HUES6 (cell line): ENCODE measurements around the gene SERTAD2.

Experiments used
- H3K27ac ChIP-seq: 2 replicates; pipeline ENCODE4 v1.7.0; 2013; ENCODE audit warnings: low read depth, mild to moderate bottlenecking, low read length, inconsistent platforms
- H3K27me3 ChIP-seq: 2 replicates; pipeline ENCODE4 v1.6.1; 2013; ENCODE audit warnings: low read length; ENCODE audit not compliant: control insufficient read depth, insufficient read depth
- H3K36me3 ChIP-seq: 2 replicates; pipeline ENCODE4 v1.6.1; 2013; ENCODE audit warnings: low read length; ENCODE audit not compliant: control insufficient read depth, insufficient read depth
- H3K4me1 ChIP-seq: 2 replicates; pipeline ENCODE4 v1.6.1; 2013; ENCODE audit warnings: low read length; ENCODE audit not compliant: control insufficient read depth, insufficient read depth
- H3K4me3 ChIP-seq: 2 replicates; pipeline ENCODE4 v1.5.1; 2013; ENCODE audit warnings: low read depth, low read length
- H3K9ac ChIP-seq: one replicate; pipeline ENCODE4 v1.6.1; 2013; ENCODE audit warnings: mild to moderate bottlenecking, low read length
- H3K9me3 ChIP-seq: 2 replicates; pipeline ENCODE4 v1.6.1; 2013; ENCODE audit warnings: low read depth, low read length; ENCODE audit not compliant: control insufficient read depth, insufficient read depth

SERTAD2 gene

DNA sequence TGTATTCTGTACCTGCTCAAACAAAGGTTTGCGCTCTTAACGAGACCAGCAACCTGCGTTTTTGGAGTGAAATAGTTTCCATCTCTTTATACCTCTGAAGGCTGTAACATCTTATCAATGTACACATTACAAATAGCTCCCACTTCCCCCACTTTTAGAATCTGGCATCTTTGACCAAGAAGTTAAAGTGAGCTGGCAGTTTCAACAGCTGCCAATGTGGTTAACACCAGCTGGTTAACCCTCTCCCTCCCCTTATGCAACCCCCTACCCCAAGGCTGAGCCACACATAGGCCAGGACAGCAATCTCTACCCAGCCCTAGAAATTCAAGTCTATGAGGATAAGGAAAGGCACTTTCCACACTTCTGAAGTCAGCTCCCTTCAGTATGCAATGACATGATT, 2.2 kb upstream of the SERTAD2 start:
- Histone ChIP-seq H3K27me3 (peaks cover 23% of the 10 kb centered on the region), H3K36me3 (no peaks in the 10 kb centered on the region), H3K9ac (no peak overlapping the region), H3K4me1 (peaks cover 21% of the 10 kb centered on the region), H3K4me3 (no peak overlapping the region), H3K27ac (no peak overlapping the region), H3K9me3 (no peaks in the 10 kb centered on the region)

DNA sequence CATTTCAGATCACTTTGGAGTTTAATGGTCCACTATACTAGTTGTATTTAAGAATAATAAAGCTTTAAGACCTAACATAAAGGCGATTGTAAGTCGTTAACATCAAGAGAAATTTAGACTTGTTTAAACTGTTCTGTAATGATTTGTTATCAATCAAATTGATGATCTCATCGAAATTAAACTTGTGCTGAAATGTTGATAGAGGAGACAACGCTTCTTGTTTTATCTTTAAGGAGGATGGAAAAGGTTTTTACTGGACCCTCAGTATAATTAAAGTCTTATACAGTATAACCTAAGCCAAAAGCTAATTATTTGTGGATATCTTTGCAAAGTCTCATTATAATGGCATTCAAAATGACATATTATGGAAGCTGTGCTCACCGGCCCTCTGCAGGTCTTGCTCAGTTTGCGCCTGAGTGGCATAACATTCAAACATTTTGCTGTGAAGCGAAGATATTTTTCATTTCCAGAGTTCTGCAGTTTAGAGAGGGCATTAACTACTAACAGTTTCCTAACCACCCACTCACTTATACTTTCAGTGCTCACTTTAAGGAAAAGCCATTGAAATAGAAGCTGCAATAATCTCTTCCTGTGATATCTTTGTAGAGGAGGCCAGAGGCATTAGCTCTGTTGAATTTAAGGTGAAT, 1.4 kb upstream of the SERTAD2 start:
- no peak overlapping the region for H3K27ac ChIP-seq
- H3K9ac ChIP-seq, result peak overlapping the region; percentile 89

DNA sequence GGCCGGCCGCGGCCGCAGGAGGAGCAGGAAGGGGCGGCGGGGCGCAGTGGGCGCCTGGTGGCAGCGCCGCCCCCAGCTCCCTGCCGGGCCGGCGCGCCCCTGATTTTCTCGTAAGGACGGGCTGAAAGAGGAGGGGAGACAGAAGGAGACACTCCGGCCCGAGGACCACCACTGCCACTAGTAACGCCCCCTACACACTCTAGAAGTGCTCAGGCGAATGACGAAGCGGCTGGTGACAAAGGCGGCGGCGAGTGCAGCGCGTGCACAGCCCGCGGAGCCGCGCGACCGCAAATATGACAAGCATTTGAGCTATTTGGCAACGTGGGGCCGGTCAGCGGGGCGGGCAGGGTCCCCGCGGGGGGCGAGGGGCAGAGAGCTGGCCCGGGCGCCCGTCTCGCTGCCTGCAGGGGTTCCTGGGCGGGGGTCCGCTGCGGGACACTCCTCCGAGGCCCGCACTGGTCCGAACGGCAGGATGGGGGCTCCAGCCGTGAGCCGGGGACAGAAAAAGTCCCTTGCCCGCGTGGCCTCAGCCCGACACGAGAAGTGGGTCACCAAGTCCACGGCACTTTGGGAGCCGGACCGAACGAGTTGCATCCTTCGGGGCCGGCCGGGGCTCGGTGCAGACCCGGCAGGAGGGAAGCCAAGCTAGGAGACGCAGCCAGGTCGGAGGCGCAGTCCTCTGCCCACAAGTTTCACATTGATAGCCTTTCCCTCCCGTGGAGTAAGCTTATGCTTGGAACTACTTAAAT, 524 bp upstream of the SERTAD2 start:
- Histone ChIP-seq H3K27ac (peak overlapping the region; percentile 76; the same call in 1 of the 2 replicates), H3K9me3 (no peaks in the 10 kb centered on the region), H3K36me3 (no peaks in the 10 kb centered on the region), H3K4me1 (peaks cover 34% of the 10 kb centered on the region), H3K9ac (peak overlapping the region; percentile 89), H3K27me3 (peaks cover 23% of the 10 kb centered on the region), H3K4me3 (peak overlapping the region; percentile 93)

More for the DNA sequence above, 1.4 kb upstream of the SERTAD2 start:
- Histone ChIP-seq H3K27me3 (peaks cover 23% of the 10 kb centered on the region), H3K36me3 (no peaks in the 10 kb centered on the region), H3K4me1 (peaks cover 26% of the 10 kb centered on the region), H3K9me3 (no peaks in the 10 kb centered on the region), H3K4me3 (peak overlapping the region; percentile 93)

DNA sequence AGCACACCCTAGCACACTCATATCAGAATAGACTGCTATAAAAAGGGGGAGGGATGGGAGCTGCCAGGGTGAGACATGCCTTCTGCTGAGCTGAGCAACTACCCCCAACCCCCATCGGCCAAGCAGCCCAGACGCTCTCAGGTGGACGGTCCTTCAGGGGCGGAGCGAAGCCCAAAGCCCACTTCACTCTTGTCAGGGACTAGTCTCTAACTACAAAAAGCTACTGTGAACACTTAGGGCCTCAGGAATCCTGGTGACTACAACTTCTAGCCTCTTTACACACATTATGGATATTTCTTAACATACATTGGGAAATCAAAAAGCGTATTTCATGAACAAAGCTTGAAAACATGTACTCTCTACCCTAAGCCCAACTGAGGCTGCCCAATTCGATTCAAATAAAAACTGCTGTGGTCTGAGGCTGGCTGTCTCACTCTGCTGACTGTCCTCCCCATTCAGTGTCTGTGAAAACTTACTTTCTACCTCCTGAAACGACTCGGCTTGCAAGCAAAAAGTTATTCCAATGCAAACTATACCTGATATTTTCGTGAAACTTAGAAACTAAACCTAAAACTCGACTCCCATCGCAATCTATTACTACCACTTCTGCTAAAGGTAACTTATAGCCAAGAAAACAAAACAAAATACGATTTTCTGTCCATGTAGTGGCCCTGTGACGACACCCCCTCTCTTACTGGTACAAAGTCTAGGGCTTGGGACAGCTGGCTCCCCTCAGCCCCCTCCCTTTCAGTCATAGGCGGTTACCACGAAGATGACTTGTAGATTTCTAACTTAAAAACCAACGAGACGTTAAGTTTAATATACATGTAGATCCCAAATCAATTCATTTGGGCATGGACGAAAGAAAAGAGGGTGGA, 1.2 kb downstream of the SERTAD2 start:
- H3K9ac ChIP-seq, result peak overlapping the region; percentile 67
- H3K4me1 ChIP-seq, result peaks cover 41% of the 10 kb centered on the region
- H3K36me3 ChIP-seq, result no peaks in the 10 kb centered on the region
- H3K9me3 ChIP-seq, result no peaks in the 10 kb centered on the region
- H3K27ac ChIP-seq, result no peak overlapping the region
- peak overlapping the region; percentile 91 for H3K4me3 ChIP-seq
- peaks cover 23% of the 10 kb centered on the region for H3K27me3 ChIP-seq

DNA sequence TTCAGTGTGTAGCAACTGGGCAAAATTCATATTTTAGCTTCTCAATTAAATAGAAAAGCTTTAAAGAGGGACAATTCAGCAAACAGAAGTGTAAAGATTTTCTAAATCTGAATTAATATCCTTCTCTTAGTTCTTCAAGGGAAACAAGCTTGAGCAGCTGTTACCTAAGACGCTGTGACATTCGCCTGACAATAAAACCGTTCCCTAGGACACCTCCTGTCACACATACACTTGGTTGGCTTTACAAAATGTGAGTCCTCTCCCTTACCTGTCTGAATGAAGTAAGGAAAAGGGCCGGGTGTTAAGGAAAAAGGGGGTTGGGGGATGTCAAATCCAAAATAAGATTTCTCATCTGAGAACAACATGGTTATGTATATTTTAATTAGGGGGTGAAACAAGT, 2.1 kb downstream of the SERTAD2 start:
- Histone ChIP-seq H3K9me3 (no peaks in the 10 kb centered on the region), H3K9ac (no peak overlapping the region), H3K4me3 (no peak overlapping the region), H3K27ac (no peak overlapping the region), H3K27me3 (peaks cover 23% of the 10 kb centered on the region), H3K4me1 (peaks cover 43% of the 10 kb centered on the region), H3K36me3 (no peaks in the 10 kb centered on the region)

DNA sequence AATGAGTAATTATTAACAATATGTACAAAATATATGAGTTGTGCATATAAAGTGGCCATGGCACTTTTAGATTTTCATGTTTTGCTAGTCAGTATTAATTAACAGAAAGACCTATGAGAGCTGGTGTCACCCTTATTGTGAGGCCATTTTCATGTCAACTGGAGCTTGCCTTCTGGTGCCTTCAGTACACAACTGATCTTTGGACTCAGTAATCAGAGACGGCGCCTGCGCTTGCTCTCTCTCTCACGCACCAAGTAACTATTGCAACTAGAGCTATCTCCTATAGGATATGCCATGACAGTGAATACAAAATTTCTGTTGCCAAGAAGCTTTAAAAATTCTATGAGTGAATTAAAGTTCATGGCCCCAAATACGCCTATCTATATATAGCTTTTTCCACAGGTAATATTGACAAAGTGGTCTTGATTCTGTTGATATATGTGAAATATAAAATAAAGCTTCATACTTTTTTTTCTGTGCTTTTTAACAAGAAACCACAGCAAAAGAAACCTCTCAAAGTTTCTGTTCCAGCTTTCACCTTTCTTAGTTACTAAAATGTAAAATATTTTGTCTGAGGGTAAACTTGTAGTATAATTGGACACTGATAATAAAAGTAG, 2.9 kb downstream of the SERTAD2 start:
- Histone ChIP-seq H3K27ac (no peak overlapping the region), H3K9ac (no peak overlapping the region), H3K4me3 (no peak overlapping the region), H3K36me3 (no peaks in the 10 kb centered on the region), H3K9me3 (no peaks in the 10 kb centered on the region), H3K27me3 (peaks cover 21% of the 10 kb centered on the region), H3K4me1 (peaks cover 48% of the 10 kb centered on the region)

DNA sequence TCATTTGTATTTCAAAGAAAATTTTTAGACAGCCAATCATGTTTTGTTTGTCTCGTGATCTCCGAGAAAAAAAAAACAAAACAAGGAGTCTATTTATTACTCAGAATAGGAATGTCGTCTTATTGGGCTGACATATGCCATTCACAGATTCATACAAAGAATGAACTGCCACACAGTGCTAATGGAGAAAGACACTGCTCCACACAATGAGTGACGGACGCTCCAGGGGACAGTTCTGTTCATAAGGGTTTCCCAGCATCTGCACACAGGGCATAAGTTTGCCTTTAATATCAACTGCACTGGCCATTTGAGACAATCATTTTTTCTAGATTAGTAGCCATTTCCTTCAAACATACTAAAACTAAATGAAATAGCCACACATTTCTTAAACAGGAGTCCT, 3.4 kb downstream of the SERTAD2 start:
- Histone ChIP-seq H3K36me3 (no peaks in the 10 kb centered on the region), H3K9ac (no peak overlapping the region), H3K4me3 (no peak overlapping the region), H3K27ac (no peak overlapping the region), H3K27me3 (peaks cover 16% of the 10 kb centered on the region), H3K9me3 (no peaks in the 10 kb centered on the region), H3K4me1 (peaks cover 49% of the 10 kb centered on the region)

DNA sequence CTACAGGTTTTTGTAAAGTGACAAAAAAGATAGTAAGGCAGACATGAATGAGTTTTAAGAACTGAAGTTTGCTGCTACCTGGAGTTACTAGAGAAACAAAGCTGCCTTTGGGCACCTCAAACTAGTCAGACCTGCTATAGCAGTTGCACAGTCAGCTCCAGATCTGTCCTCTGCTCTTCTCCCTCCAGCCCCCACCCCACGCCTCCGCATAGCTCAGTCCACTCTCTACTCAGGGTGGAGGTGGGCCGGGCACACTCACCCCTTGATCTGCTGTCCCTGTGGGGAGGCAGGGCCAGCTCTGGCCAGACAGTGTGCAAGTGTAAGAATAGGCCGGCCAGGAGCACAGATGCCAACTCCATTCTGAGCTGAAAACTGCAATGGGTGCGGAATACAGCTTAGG, 4.1 kb downstream of the SERTAD2 start:
- Histone ChIP-seq H3K27me3 (peaks cover 9% of the 10 kb centered on the region), H3K36me3 (no peaks in the 10 kb centered on the region), H3K9ac (no peak overlapping the region), H3K4me3 (no peak overlapping the region), H3K4me1 (peaks cover 43% of the 10 kb centered on the region), H3K9me3 (no peaks in the 10 kb centered on the region), H3K27ac (no peak overlapping the region)

DNA sequence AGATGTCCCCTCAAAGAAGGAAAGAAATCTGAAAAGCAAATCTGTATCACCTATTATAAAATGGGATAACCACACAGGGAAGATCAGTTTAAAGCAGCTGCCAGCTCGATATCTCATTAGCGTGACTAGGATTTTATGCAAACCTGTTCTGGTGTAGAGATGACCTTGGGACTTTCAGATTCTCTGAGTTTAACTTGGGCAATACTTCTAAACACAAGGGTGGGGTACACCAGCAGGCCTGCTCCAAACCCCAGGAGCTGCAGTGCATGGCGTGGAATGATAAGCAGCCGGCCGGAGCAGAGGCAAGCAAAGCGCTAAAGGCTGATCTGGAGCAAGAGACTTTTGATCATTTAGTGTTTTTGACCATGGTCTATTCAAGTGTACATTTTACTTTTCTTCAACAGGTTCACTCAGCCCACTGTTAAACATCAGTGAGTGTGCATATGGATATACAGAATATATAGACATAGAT, 4.7 kb downstream of the SERTAD2 start:
- H3K4me1 ChIP-seq, result peaks cover 45% of the 10 kb centered on the region
- no peak overlapping the region for H3K27ac ChIP-seq
- H3K4me3 ChIP-seq, result no peak overlapping the region
- H3K9me3 ChIP-seq, result no peaks in the 10 kb centered on the region
- H3K36me3 ChIP-seq, result no peaks in the 10 kb centered on the region
- no peak overlapping the region for H3K9ac ChIP-seq
- peaks cover 6% of the 10 kb centered on the region for H3K27me3 ChIP-seq

DNA sequence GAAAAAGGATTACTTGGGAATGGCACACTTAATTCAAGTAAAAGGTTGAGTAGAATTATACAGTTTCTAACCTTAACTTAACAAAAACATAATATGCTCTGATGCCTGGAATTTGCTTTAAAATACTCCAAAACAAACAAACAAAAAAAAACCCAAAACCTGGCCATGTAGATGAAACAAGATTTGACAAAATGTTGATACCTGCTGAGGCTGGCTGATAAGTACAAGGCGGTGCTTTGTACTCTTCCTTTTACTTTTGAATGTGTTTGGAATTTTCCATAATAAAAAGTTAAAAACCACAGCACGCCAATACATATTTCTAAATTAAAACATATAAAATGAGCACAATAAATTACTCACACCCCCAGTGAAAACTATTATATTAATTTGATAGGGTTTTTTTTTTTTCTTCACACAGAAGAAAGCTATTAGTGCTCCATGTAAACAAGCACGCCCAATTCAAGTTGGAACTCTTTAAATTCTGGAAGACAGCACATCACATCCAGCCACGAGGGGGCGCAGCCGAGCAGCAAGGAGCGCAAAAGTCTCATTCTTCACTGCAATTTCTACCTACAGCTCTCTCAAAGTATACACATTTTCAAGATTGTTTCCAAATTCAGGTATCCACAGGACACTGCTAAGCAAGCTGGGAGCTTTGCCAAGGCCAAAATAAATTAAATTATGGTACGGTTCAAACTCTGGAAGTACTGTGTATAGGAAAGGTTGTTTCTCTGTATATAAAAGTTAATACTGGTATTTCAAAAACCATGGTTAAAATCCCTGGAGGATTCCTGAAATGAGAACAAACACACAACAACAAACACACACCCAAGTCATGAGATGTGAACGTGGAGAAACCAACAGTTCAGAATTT, 7.5 kb downstream of the SERTAD2 start:
- Histone ChIP-seq H3K27ac (no peak overlapping the region; the same call in 1 of the 2 replicates), H3K9me3 (no peaks in the 10 kb centered on the region), H3K27me3 (peaks cover 20% of the 10 kb centered on the region), H3K4me1 (peaks cover 59% of the 10 kb centered on the region), H3K4me3 (peak overlapping the region; percentile 64; the same call in 1 of the 2 replicates), H3K36me3 (no peaks in the 10 kb centered on the region), H3K9ac (no peak overlapping the region)
